Activated CD4-positive, alpha-beta T cell treated with anti-CD3 and anti-CD28 coated beads, Interleukin-2, amount 10 ng/mL, durations not matched to agents 24 days and 14 days (primary cell): Measurements from ENCODE around the gene RLBP1. TPM values are rescaled to one million over a fixed set of nuclear protein-coding genes. Genes with fewer than 3 reads are reported as not detected.
A peak's percentile ranks its signal among the peaks of the same experiment; 100 is the strongest.

ENCODE experiments used
- DNase-seq: peaks from one replicate; pipeline ENCODE4 v3.0.0; 2022
- H3K27ac Mint-ChIP-seq: one replicate; pipeline ENCODE4 v1.8.0; 2022; ENCODE audit warnings: mild to moderate bottlenecking, mixed read lengths
- H3K27me3 Mint-ChIP-seq: one replicate; pipeline ENCODE4 v1.8.0; 2022; ENCODE audit warnings: mixed read lengths
- H3K36me3 Mint-ChIP-seq: one replicate; pipeline ENCODE4 v1.8.0; 2022; ENCODE audit warnings: low read depth, mild to moderate bottlenecking, mixed read lengths
- H3K4me1 Mint-ChIP-seq: one replicate; pipeline ENCODE4 v1.8.0; 2021; ENCODE audit warnings: mixed read lengths
- H3K4me3 Mint-ChIP-seq: one replicate; pipeline ENCODE4 v1.8.0; 2022; ENCODE audit warnings: mild to moderate bottlenecking, moderate library complexity, mixed read lengths
- H3K9me3 Mint-ChIP-seq: one replicate; pipeline ENCODE4 v1.8.0; 2021; ENCODE audit warnings: mixed read lengths
- intact Hi-C: fragments of 100-400 bp; cut with micrococcal nuclease; formaldehyde crosslinking; loops from one replicate; pipeline ENCODE4 v1.15.1; 2023
- total RNA-seq: library from RNA; stranded (reverse); gene quantifications from 2 replicates; pipeline ENCODE4 v1.2.3, GENCODE V29; 2022

RLBP1 gene
- total RNA-seq, 1 donor from 2014 or later: not detected

GRCh38 chr15:89165677-89166076 is 55.7 kb downstream of the RLBP1 start:
- intact Hi-C loops: loop anchor here (5.0 kb wide), 1 partner anchor 248 kb away; no protein-coding TSS in a partner anchor
- Mint-ChIP-seq H3K27ac (peak overlapping the region; percentile 51), H3K4me3 (no peak overlapping the region), H3K9me3 (no peaks in the 10 kb centered on the region), H3K36me3 (peaks cover 10% of the 10 kb centered on the region), H3K27me3 (no peaks in the 10 kb centered on the region), H3K4me1 (peaks cover 17% of the 10 kb centered on the region)
- no peak for DNase-seq

DNA sequence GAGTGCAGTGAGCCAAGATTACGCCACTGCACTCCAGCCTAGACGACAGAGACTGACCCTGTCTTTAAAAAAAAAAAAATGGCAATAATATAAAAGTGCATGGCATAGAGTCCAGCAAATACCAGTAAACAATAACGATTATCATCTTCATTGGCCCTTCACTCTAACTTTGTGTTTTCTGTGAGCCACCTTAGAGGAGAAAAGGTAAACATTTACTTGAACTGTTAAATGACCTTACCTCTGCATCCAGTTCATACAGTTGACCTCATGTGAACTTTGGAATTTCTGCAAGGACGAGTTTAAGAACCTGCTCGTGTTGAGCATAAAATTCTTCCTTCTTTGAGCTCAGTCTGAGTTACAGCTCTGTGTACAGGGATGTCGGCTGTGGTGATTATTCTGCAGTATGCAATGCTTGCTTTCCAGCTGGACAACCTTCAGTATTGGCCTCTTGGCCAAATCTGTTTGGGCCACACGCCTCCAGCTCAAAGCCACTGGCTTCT is 56.6 kb downstream of the RLBP1 start:
- H3K27me3 Mint-ChIP-seq: no peaks in the 10 kb centered on the region
- H3K9me3 Mint-ChIP-seq: no peaks in the 10 kb centered on the region
- peaks cover 15% of the 10 kb centered on the region for H3K36me3 Mint-ChIP-seq
- peaks cover 19% of the 10 kb centered on the region for H3K4me1 Mint-ChIP-seq
- no peak overlapping the region for H3K4me3 Mint-ChIP-seq
- intact Hi-C loops: loop anchor here (5.0 kb wide), 1 partner anchor 247 kb away; no protein-coding TSS in a partner anchor
- no peak for DNase-seq
- no peak overlapping the region for H3K27ac Mint-ChIP-seq

- Mint-ChIP-seq H3K36me3 (peaks cover 17% of the 10 kb centered on the region), H3K4me1 (peaks cover 16% of the 10 kb centered on the region), H3K27me3 (no peaks in the 10 kb centered on the region), H3K4me3 (no peak overlapping the region), H3K9me3 (no peaks in the 10 kb centered on the region), H3K27ac (no peak overlapping the region)
- intact Hi-C loops: no loop called here
- no peak for DNase-seq
These were observed 57.9 kb downstream of the RLBP1 start for GRCh38 chr15:89163271-89164055.

DNA sequence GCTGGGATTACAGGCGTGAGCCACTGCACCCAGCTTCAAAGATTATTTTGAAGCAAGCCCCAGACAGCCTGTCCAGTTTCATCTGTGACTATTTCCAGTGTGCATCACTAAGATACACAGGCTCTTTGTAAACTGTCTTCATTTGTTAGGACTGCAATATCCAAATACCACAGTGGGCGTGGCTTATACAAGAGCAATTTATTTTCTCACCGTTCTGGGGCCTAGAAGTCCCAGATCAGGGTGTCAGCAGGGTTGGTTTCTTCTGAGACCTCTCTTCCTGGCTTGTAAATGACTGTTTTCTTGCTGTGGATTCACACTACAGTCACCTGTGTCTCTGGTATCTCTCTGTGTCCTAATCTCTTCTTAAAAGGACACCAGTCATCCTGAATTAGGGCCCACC is 59.7 kb downstream of the RLBP1 start:
- DNase-seq: no peak
- Mint-ChIP-seq H3K27ac (no peak overlapping the region), H3K27me3 (no peaks in the 10 kb centered on the region), H3K9me3 (no peaks in the 10 kb centered on the region), H3K4me1 (peaks cover 5% of the 10 kb centered on the region), H3K36me3 (peaks cover 27% of the 10 kb centered on the region), H3K4me3 (no peak overlapping the region)
- intact Hi-C loops: no loop called here

Other genes with a start within 250 kb of the RLBP1 start
- 75.2 and 76.6 TPM in 2 replicates for gene ABHD2, start 133.1 kb downstream of the RLBP1 start, total RNA-seq
- gene FANCI, start 22.4 kb upstream of the RLBP1 start, total RNA-seq: 189 and 210 TPM in 2 replicates
- 124 and 134 TPM in 2 replicates for gene POLG, start 113.2 kb upstream of the RLBP1 start, total RNA-seq